ENCODE data around the gene MLXIPL.

The MLXIPL gene

DNA sequence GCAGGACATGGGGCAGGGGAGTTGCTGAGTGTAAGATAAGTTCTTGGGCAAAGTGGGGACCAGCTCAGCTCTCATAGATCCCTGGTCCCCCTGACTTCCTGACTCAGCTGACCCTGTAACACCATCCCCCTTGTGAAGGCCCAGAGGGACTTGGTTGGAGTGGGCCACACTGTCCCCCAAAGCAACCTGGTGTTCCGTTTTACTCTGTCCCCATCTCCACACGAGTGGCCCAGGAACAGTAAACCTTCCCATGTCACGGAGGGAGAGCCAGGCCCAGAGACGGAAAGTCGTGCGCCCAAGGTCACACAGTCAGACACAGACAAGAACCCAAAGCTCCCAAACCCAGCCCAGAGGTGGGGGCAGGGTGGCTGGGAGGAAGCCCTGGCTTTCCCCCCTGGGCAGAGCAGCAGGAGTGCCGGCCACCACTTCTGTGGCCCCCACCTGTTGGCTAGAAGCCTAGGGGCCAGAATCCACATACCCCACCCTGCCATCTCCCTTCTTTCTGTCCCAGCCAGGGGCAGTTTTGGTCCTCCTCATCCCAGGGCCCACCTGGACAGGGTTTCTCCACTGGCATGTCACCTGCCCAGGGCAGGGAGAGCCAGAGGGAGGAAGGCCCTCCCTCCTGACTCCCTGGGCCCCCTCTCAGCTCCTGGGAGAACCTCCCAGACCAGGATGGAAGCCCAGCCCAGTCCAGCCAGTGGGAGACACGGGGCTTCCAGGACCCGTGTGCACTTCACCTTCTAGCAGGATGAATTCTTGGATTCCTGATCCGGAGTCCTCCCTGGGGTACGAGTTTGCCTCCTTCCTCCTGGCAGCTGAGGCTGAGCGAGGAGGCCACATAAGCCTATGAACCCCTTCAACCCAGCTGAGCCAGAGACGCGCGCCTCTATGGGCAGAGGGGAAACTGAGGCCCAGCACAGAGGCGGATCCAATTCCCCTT is 22.7 kb upstream of the MLXIPL start:
- no peak for DNase-seq (ENCODE audit: low read depth)
- TF ChIP-seq, protein P1, sequence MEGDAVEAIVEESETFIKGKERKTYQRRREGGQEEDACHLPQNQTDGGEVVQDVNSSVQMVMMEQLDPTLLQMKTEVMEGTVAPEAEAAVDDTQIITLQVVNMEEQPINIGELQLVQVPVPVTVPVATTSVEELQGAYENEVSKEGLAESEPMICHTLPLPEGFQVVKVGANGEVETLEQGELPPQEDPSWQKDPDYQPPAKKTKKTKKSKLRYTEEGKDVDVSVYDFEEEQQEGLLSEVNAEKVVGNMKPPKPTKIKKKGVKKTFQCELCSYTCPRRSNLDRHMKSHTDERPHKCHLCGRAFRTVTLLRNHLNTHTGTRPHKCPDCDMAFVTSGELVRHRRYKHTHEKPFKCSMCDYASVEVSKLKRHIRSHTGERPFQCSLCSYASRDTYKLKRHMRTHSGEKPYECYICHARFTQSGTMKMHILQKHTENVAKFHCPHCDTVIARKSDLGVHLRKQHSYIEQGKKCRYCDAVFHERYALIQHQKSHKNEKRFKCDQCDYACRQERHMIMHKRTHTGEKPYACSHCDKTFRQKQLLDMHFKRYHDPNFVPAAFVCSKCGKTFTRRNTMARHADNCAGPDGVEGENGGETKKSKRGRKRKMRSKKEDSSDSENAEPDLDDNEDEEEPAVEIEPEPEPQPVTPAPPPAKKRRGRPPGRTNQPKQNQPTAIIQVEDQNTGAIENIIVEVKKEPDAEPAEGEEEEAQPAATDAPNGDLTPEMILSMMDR (IDR thresholded peaks at IDR 0.05; ENCODE audit: low read depth, low read length): no peak
- TF ChIP-seq MYC (IDR thresholded peaks at IDR 0.05; ENCODE audit: low read depth, low read length): no peak
- TF ChIP-seq, protein P2, sequence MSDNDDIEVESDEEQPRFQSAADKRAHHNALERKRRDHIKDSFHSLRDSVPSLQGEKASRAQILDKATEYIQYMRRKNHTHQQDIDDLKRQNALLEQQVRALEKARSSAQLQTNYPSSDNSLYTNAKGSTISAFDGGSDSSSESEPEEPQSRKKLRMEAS (IDR thresholded peaks at IDR 0.05; ENCODE audit: low read depth, low read length): no peak
- no peak for TF ChIP-seq POLR2A (IDR thresholded peaks at IDR 0.05; ENCODE audit: extremely low read depth, insufficient read length)
- H3K4me3 ChIP-seq (ENCODE audit: low read depth, low read length): no peak overlapping the region

DNA sequence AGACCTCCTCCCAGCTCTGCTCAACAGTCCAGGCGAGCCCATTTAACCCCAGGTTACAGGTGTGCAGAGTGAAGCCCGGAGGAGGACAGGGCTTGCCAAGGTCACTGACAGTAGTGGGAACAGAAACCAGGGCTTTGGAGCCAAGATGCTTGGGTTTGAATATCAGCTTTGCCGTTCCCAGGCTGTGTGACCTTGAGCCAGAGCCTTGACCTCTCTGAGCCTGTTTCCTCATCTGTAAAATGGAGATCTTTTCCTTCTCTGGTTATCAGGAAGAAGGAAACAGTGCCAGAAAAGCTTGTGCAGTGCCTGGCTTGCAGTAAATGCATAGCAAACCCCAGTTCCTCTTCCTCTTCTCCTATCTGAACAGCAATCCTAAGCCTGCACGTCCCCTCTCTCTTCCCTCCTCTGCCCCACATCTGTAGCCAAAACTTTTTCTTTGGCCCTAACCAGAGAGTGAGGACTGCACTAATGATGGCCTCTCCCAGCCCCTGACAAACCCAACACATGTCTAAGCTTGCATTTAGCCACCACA is 21.4 kb upstream of the MLXIPL start:
- H3K4me3 ChIP-seq (ENCODE audit: low read depth, low read length): no peak overlapping the region
- TF ChIP-seq, protein P1 (IDR thresholded peaks at IDR 0.05; ENCODE audit: low read depth, low read length): no peak
- no peak for TF ChIP-seq POLR2A (IDR thresholded peaks at IDR 0.05; ENCODE audit: extremely low read depth, insufficient read length)
- no peak for TF ChIP-seq MYC (IDR thresholded peaks at IDR 0.05; ENCODE audit: low read depth, low read length)
- TF ChIP-seq, protein P2 (IDR thresholded peaks at IDR 0.05; ENCODE audit: low read depth, low read length): no peak
- peak; percentile 54 for DNase-seq (ENCODE audit: low read depth)

DNA sequence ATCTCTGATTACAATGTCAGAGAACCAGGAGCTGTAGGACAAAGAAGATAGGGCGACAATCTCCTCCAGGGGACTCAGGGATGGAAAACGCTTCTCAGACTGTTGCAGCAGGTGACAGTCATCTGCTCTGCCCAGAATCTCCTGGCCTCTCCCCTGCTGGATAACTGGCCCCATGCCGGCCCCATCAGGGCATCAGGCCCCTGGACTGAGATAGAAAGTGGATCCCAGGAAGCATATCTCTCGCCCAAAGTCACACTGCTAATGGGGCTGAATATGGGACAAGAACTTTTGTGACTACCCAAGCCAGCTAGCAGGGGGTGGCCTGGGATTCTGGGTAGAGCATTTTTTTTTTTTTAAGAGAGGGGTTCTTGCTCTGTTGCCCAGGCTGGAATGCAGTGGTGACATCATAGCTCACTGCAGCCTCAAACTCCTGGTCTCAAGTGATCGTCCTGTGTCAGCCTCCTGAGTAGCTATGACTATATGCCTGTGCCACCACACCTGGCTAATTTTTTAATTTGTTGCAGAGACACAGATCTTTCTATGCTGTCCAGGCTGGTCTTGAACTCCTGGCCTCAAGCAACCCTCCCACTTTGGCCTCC is 20.5 kb upstream of the MLXIPL start:
- TF ChIP-seq MYC (IDR thresholded peaks at IDR 0.05; ENCODE audit: low read depth, low read length): no peak
- TF ChIP-seq, protein P2 (IDR thresholded peaks at IDR 0.05; ENCODE audit: low read depth, low read length): no peak
- no peak overlapping the region for H3K4me3 ChIP-seq (ENCODE audit: low read depth, low read length)
- no peak for DNase-seq (ENCODE audit: low read depth)

DNA sequence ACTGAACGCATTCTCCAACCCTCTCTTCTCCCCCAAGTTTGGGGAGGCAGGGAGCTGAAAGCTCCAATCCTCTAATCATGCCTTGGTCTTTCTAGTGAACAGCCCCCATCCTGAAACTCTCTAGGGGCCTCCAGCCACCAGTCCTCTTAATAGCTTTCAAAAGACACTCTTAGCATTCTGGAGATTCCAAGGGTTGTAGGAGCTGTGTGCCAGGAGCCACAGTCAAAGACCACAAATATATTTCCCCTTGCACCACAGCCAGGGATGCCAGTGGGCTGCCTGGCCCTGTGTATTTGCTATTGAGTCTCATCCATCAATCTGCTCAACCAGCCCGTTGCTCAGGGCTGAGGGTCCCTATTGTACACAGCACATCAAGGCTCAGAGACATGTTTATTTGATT is 18.5 kb upstream of the MLXIPL start:
- DNase-seq (ENCODE audit: low read depth): no peak

DNA sequence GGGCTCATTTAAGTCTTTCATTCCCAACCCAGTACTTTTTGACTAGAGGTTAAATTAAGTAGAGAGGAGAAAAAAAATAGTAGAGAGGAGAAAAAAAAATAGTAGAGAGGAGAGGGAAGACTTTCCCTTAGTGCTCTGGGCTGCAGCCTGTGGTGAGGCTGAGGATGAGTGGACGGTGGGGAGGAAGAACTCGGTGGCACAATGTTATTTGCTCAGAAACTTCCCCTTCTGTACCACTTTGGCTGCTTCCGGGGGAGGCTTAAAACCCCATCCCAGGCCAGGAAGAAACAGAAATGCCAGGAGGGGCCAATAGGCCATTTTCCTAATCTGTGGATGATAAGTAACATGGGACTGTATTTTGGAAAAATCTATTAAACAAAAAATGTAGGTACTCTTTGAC is 14.6 kb upstream of the MLXIPL start:
- DNase-seq (ENCODE audit: low read depth): peak; percentile 81
- TF ChIP-seq, protein P1 (IDR thresholded peaks at IDR 0.05; ENCODE audit: low read depth, low read length): no peak
- TF ChIP-seq, protein P2 (IDR thresholded peaks at IDR 0.05; ENCODE audit: low read depth, low read length): no peak
- no peak for TF ChIP-seq POLR2A (IDR thresholded peaks at IDR 0.05; ENCODE audit: extremely low read depth, insufficient read length)
- TF ChIP-seq MYC (IDR thresholded peaks at IDR 0.05; ENCODE audit: low read depth, low read length): no peak
- no peak overlapping the region for H3K4me3 ChIP-seq (ENCODE audit: low read depth, low read length)

More for the DNA sequence above, 18.5 kb upstream of the MLXIPL start:
- TF ChIP-seq MYC (IDR thresholded peaks at IDR 0.05; ENCODE audit: low read depth, low read length) (no peak), POLR2A (IDR thresholded peaks at IDR 0.05; ENCODE audit: extremely low read depth, insufficient read length) (no peak)
- TF ChIP-seq, protein P2 (IDR thresholded peaks at IDR 0.05; ENCODE audit: low read depth, low read length): no peak
- TF ChIP-seq, protein P1 (IDR thresholded peaks at IDR 0.05; ENCODE audit: low read depth, low read length): no peak
- no peak overlapping the region for H3K4me3 ChIP-seq (ENCODE audit: low read depth, low read length)

Measured in NB4 (cell line).